ENCODE data around the gene CBFA2T3. TPM values are rescaled to one million over a fixed set of nuclear protein-coding genes. Genes with fewer than 3 reads are reported as not detected.
A peak's percentile ranks its signal among the peaks of the same experiment; 100 is the strongest.

The CBFA2T3 gene
- total and polyA plus RNA-seq, 2 donors (not counting 1 experiment from before 2014, with no cell fraction given), result 40.8 to 58.3 TPM

DNA sequence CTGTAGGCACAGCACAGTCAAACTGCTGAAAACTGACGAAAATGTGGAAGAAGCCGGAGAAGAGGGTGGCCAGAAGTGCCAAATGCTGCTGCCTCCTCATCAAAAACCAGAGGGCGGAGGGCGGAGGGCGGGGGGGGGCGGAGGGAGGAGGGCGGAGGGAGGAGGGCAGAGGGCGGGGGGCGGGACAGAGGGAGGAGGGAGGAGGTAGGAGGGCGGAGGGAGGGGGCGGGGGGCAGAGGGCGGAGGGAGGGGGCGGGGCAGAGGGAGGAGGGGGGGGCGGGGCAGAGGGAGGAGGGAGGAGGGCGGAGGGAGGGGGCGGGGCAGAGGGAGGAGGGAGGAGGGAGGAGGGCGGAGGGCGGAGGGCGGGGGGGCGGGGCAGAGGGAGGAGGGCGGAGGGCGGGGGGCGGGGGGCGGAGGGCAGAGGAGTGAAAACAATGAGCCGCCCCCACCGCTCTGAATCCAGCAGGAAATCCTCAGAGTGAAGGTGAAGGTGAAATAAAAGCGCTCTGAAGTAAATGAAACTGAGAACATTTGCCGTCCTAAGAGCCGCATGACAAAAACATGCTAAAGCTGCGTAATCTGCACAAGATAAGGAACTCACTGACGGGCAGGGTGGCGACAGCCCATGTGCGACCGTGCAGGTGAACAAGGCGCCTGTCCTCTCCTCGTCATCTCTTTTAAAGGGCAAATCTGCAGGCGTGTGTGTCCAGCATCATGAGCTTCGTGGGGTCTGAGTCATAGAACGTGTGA, 22.6 kb upstream of the CBFA2T3 start:
- H3K4me1 ChIP-seq (ENCODE audit: control insufficient read depth in 2 of 2, insufficient read depth in 2 of 2, low read length in 2 of 2), result peaks cover 14 to 15% of the 10 kb centered on the region in 2 donors
- no peak overlapping the region for H3K4me3 ChIP-seq (ENCODE audit: control extremely low read depth in 1 of 5, extremely low read depth in 1 of 5, insufficient read depth in 1 of 5, low read depth in 2 of 5, low read length in 4 of 5)
- peaks cover 31% of the 10 kb centered on the region for H3K4me1 Mint-ChIP-seq
- intact Hi-C loops (cut with micrococcal nuclease), result no loop called here
- peak overlapping the region; percentile 86 for H3K27ac Mint-ChIP-seq
- H3K9me3 ChIP-seq (ENCODE audit: control extremely low read depth in 1 of 3, control insufficient read depth in 2 of 3, insufficient read depth in 1 of 3, low read length in 2 of 3), result peaks cover 0 to 67% (median 20%) of the 10 kb centered on the region in 3 donors
- H3K27me3 ChIP-seq (replicated peaks in 1 of 4; ENCODE audit: control extremely low read depth in 1 of 4, control insufficient read depth in 3 of 4, insufficient read depth in 4 of 4, low read length in 3 of 4), result peaks cover 0 to 24% (median 6%) of the 10 kb centered on the region in 4 experiments
- H4K20me1 ChIP-seq (ENCODE audit: control insufficient read depth, insufficient read depth, low read length, poor library complexity, severe bottlenecking), result no peaks in the 10 kb centered on the region
- CTCF ChIA-PET, result no interaction called here
- H3K79me2 ChIP-seq (ENCODE audit: control insufficient read depth, insufficient read depth, low read length), result no peaks in the 10 kb centered on the region
- H3K4me3 Mint-ChIP-seq, result peak overlapping the region; percentile 56
- H2AFZ ChIP-seq (ENCODE audit: insufficient read depth, low read depth, low read length, poor library complexity, severe bottlenecking), result no peak overlapping the region
- POLR2A ChIA-PET, result interaction anchor here (0.6 kb wide), 1 partner anchor 38 kb away, joined by 3 read pairs; no protein-coding TSS in a partner anchor
- TF ChIP-seq, protein P1, sequence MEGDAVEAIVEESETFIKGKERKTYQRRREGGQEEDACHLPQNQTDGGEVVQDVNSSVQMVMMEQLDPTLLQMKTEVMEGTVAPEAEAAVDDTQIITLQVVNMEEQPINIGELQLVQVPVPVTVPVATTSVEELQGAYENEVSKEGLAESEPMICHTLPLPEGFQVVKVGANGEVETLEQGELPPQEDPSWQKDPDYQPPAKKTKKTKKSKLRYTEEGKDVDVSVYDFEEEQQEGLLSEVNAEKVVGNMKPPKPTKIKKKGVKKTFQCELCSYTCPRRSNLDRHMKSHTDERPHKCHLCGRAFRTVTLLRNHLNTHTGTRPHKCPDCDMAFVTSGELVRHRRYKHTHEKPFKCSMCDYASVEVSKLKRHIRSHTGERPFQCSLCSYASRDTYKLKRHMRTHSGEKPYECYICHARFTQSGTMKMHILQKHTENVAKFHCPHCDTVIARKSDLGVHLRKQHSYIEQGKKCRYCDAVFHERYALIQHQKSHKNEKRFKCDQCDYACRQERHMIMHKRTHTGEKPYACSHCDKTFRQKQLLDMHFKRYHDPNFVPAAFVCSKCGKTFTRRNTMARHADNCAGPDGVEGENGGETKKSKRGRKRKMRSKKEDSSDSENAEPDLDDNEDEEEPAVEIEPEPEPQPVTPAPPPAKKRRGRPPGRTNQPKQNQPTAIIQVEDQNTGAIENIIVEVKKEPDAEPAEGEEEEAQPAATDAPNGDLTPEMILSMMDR (IDR thresholded peaks at IDR 0.05), result no peak
- no peak for TF ChIP-seq EZH2 (IDR thresholded peaks at IDR 0.05; ENCODE audit: borderline replicate concordance, insufficient read depth, low read depth, low read length, poor library complexity, severe bottlenecking)
- H3K9ac ChIP-seq (ENCODE audit: low read length), result no peak overlapping the region
- 88% methylated on average over 13 of the region's 39 CpGs for WGBS (ENCODE audit: insufficient coverage)
- H3K36me3 ChIP-seq (replicated peaks in 1 of 2; ENCODE audit: control extremely low read depth in 1 of 2, control insufficient read depth in 1 of 2, extremely low read depth in 1 of 2, insufficient read depth in 2 of 2, low read length in 1 of 2), result no peaks in the 10 kb centered on the region
- no peak overlapping the region for H3K27ac ChIP-seq (ENCODE audit: low read length in 2 of 2)
- peaks cover 22% of the 10 kb centered on the region for H3K27me3 Mint-ChIP-seq
- no peak overlapping the region for H3K4me2 ChIP-seq (replicated peaks; ENCODE audit: low read depth, low read length, poor library complexity, severe bottlenecking)
- DNase-seq (peak; percentile 56), ATAC-seq (ENCODE audit: low read depth) (peak; percentile 59)
- peaks cover 12% of the 10 kb centered on the region for H3K9me3 Mint-ChIP-seq (ENCODE audit: insufficient read depth)

All from B cell (primary cell).